PC-9 (cell line): Measurements from ENCODE around the gene CLEC16A. TPM values are rescaled to one million over a fixed set of nuclear protein-coding genes. Genes with fewer than 3 reads are reported as not detected.

Source experiments
- BruUV-seq: library from RNA; stranded (reverse); fragments of 400-500 nt; replicated peaks from 2 replicates; lab custom pipeline; 2021; lab: Mats Ljungman, UMichigan
- CTCF ChIA-PET: fragments of 300-600 bp; sonication (Branson Sonifier 250); formaldehyde crosslinking; loops from one replicate; lab custom pipeline; 2022; ENCODE audit warnings: antibody characterized with exemption; lab: Charles Lee
- POLR2A ChIA-PET: fragments of 300-600 bp; sonication (Branson Sonifier 250); formaldehyde crosslinking; loops from one replicate; lab custom pipeline; 2022; ENCODE audit warnings: antibody characterized with exemption; ENCODE audit not compliant: unreplicated experiment; lab: Charles Lee
- DNase-seq, 2 experiments: peaks; one replicate each; pipeline versions ENCODE4 v3.0.0 to v3.0.0-alpha.2; 2015 to 2022; ENCODE audit warnings: mixed read lengths in 1 of 2
- H2AFZ ChIP-seq: fragments of 200-600 bp; sonication (generic); 2 replicates; pipeline ENCODE4 v1.8.1; 2017; ENCODE audit warnings: antibody characterized with exemption
- H3F3A ChIP-seq: fragments of 200-600 bp; sonication (generic); 2 replicates; pipeline ENCODE4 v1.8.1; 2017; ENCODE audit warnings: antibody characterized with exemption, mild to moderate bottlenecking, low read depth; ENCODE audit not compliant: insufficient read depth
- H3K27ac ChIP-seq: fragments of 200-600 bp; sonication (generic); 2 replicates; pipeline ENCODE4 v1.6.1; 2016; ENCODE audit warnings: mixed run types
- H3K27me3 ChIP-seq: fragments of 200-600 bp; sonication (generic); 2 replicates; pipeline ENCODE4 v1.6.1; 2016; ENCODE audit warnings: low read depth, mixed run types; ENCODE audit not compliant: insufficient read depth
- H3K36me3 ChIP-seq: fragments of 200-600 bp; sonication (generic); 2 replicates; pipeline ENCODE4 v1.6.1; 2016; ENCODE audit warnings: low read depth, mixed run types
- H3K4me1 ChIP-seq: fragments of 200-600 bp; sonication (generic); replicated peaks from 2 replicates; pipeline ENCODE4 v1.6.1; 2016; ENCODE audit warnings: mixed run types; ENCODE audit not compliant: insufficient read depth
- H3K4me2 ChIP-seq: fragments of 200-600 bp; sonication (generic); 2 replicates; pipeline ENCODE4 v1.6.1; 2017; ENCODE audit warnings: mixed run types
- H3K4me3 ChIP-seq: fragments of 200-600 bp; sonication (generic); 2 replicates; pipeline ENCODE4 v1.6.1; 2016; ENCODE audit warnings: mixed run types
- H3K79me2 ChIP-seq: fragments of 200-600 bp; sonication (generic); 2 replicates; pipeline ENCODE4 v1.6.1; 2017; ENCODE audit warnings: low read depth, mixed run types
- H3K9me2 ChIP-seq: fragments of 200-600 bp; sonication (generic); 2 replicates; pipeline ENCODE4 v1.8.1; 2017; ENCODE audit warnings: mild to moderate bottlenecking; ENCODE audit not compliant: insufficient read depth
- H3K9me3 ChIP-seq: fragments of 200-600 bp; sonication (generic); 2 replicates; pipeline ENCODE4 v1.8.1; 2016; ENCODE audit warnings: low read depth; ENCODE audit not compliant: insufficient read depth
- H4K20me1 ChIP-seq: fragments of 200-600 bp; sonication (generic); 2 replicates; pipeline ENCODE4 v1.8.1; 2017; ENCODE audit not compliant: insufficient read depth
- CTCF ChIP-seq: fragments of 200-600 bp; sonication (generic); conservative IDR thresholded peaks from 2 replicates; pipeline ENCODE4 v1.6.1; 2017; ENCODE audit warnings: mixed run types, antibody characterized with exemption, mild to moderate bottlenecking, moderate library complexity
- EZH2 ChIP-seq: fragments of 200-600 bp; sonication (generic); IDR thresholded peaks from 2 replicates; pipeline ENCODE4 v1.8.0; 2017; ENCODE audit warnings: antibody characterized with exemption, low read depth
- intact Hi-C: fragments of 100-400 bp; cut with micrococcal nuclease; formaldehyde crosslinking; loops from one replicate; pipeline ENCODE4 v1.10.0; 2022; ENCODE audit not compliant: unreplicated experiment
- total RNA-seq: library from RNA; stranded (reverse); gene quantifications from 2 replicates; pipeline ENCODE4 v1.2.3, GENCODE V29; 2021

The CLEC16A gene
- total RNA-seq, 1 experiment from 2014 or later = 34.9 TPM

DNA sequence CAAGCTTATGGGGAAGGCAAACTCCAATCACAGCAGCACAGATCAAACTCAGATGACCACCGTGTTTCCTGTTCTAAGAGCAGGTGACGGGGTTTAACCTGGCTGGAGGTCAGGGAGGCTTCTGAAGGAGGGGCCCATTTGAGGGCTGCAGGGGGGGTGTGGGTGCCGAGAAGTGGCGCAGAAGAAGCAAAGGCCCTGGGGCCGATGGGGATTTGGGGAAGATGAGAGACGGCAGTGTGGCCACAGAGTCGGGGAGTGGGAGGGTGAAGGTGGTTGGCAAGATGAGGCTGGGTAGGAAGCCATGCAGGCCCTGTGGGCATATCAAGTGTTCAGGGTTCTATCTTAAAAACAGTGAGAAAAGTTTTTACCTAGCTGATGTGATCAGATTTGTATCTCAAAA lies 122.9 kb downstream of the CLEC16A start:
- no peaks in the 10 kb centered on the region for H3K9me3 ChIP-seq
- intact Hi-C loops = no loop called here
- no peak overlapping the region for H2AFZ ChIP-seq
- DNase-seq = no peak
- H3K79me2 ChIP-seq = no peaks in the 10 kb centered on the region
- H3K4me2 ChIP-seq = no peak overlapping the region
- H3K27ac ChIP-seq = no peak overlapping the region
- TF ChIP-seq CTCF (no peak), EZH2 (no peak)
- H3K9me2 ChIP-seq = no peaks in the 10 kb centered on the region
- no peak overlapping the region for H3K4me3 ChIP-seq
- H3F3A ChIP-seq = no peaks in the 10 kb centered on the region
- POLR2A ChIA-PET = interaction anchor here (0.6 kb wide), 1 partner anchor 189 kb away, joined by 4 read pairs; the partner anchor contains the start of gene SOCS1
- no peaks in the 10 kb centered on the region for H3K27me3 ChIP-seq
- H4K20me1 ChIP-seq = no peaks in the 10 kb centered on the region
- H3K4me1 ChIP-seq = no peaks in the 10 kb centered on the region
- CTCF ChIA-PET = no interaction called here
- no peaks in the 10 kb centered on the region; the same call in 1 of the 2 replicates for H3K36me3 ChIP-seq
- BruUV-seq = no TSS peak

- no peak for DNase-seq
- Histone ChIP-seq H3K4me2 (no peak overlapping the region), H3K4me3 (no peak overlapping the region), H3K36me3 (no peaks in the 10 kb centered on the region; the same call in 1 of the 2 replicates), H4K20me1 (no peaks in the 10 kb centered on the region), H3K9me2 (no peaks in the 10 kb centered on the region), H3F3A (no peaks in the 10 kb centered on the region), H3K27me3 (no peaks in the 10 kb centered on the region), H3K79me2 (no peaks in the 10 kb centered on the region), H3K4me1 (no peaks in the 10 kb centered on the region), H3K9me3 (no peaks in the 10 kb centered on the region), H2AFZ (no peak overlapping the region), H3K27ac (no peak overlapping the region)
- BruUV-seq = no TSS peak
- CTCF ChIA-PET = no interaction called here
- TF ChIP-seq EZH2 (no peak), CTCF (no peak)
- POLR2A ChIA-PET = no interaction called here
- intact Hi-C loops = no loop called here
Measured at GRCh38 chr16:11067697-11068141, 123.4 kb downstream of the CLEC16A start.

- no peaks in the 10 kb centered on the region for H3K9me2 ChIP-seq
- POLR2A ChIA-PET = no interaction called here
- H3K4me2 ChIP-seq = no peak overlapping the region
- no peaks in the 10 kb centered on the region for H3K79me2 ChIP-seq
- intact Hi-C loops = no loop called here
- H2AFZ ChIP-seq = no peak overlapping the region
- H3K36me3 ChIP-seq = no peaks in the 10 kb centered on the region
- H4K20me1 ChIP-seq = no peaks in the 10 kb centered on the region
- no peak overlapping the region for H3K27ac ChIP-seq
- no peak overlapping the region for H3K4me3 ChIP-seq
- DNase-seq = no peak
- no peaks in the 10 kb centered on the region for H3F3A ChIP-seq
- TF ChIP-seq EZH2 = no peak
- no peak for TF ChIP-seq CTCF
- no TSS peak for BruUV-seq
- no peaks in the 10 kb centered on the region for H3K9me3 ChIP-seq
- CTCF ChIA-PET = no interaction called here
- H3K27me3 ChIP-seq = no peaks in the 10 kb centered on the region
- no peaks in the 10 kb centered on the region for H3K4me1 ChIP-seq
Measured at GRCh38 chr16:11071829-11072228, 127.5 kb downstream of the CLEC16A start.
